OCI-LY7 (cell line): ENCODE measurements around the gene PRKD1.

ENCODE experiments used
- CTCF ChIP-seq: fragments of 200-600 bp; sonication (generic); conservative IDR thresholded peaks from 2 replicates; pipeline ENCODE4 v1.5.1; 2014; ENCODE audit warnings: mild to moderate bottlenecking, antibody characterized with exemption, low read length, moderate library complexity, mixed read lengths
- EZH2phosphoT487 ChIP-seq: fragments of 200-600 bp; sonication (generic); IDR thresholded peaks from 2 replicates; pipeline ENCODE4 v1.6.1; 2018; ENCODE audit warnings: low read depth, borderline replicate concordance, mild to moderate bottlenecking, mixed run types, antibody characterized with exemption, low read length, moderate library complexity, mixed read lengths

GRCh38 chr14:29681316-29681715 lies 246.3 kb downstream of the PRKD1 start:
- TF ChIP-seq CTCF (no peak), EZH2phosphoT487 (no peak)
